Measurements from ENCODE around the gene SMG5.

The SMG5 gene

DNA sequence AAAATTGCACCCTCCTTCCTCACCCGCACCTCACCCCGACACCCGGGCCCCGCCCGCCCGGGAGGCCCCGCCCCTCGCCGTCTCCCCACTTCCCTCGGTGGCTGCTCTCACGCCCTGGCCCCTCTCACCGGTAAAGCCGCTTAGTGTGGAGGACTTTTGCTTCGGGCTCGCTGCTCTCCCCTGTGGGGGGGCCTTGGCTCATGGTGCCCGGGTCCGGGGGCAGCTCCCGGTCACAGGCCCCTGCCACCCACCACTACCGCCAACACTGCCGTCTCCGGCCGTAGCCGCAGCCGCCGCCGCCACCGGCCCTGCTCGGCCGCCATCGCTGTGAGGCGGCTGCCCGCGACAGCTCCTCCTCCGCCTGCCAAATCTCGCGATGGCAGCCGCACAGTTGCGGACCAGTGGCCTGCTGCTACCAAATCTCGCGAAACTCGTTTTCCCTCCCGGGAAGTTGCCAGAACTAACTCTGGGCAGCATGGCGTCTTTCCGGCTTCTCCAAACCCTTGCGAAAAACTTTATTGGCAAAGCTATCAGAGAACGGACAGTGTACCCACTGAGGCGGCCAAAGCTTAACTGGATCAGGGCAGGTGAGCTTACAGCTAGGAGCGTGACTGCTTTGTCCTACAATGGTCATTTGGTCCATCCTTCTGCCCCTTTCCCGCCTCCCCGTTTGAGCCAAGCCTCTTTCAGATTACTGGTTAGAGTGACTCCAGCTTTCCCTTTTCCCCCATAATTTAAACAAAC is at the start of gene SMG5 (continued):
- TF ChIP-seq ZNF274 (IDR thresholded peaks at IDR 0.05; ENCODE audit: low read length) (no peak), ZNF274 (tag by site-specific recombination; IDR thresholded peaks at IDR 0.05; ENCODE audit: borderline replicate concordance) (no peak), ZNF549 (tag by site-specific recombination; IDR thresholded peaks at IDR 0.05) (no peak), ZNF747 (tag by site-specific recombination; IDR thresholded peaks at IDR 0.05) (no peak), SCRT1 (tag by site-specific recombination; IDR thresholded peaks at IDR 0.05; ENCODE audit: borderline replicate concordance) (no peak), ZNF37A (tag by site-specific recombination; IDR thresholded peaks at IDR 0.05) (no peak), ZNF391 (tag by site-specific recombination; IDR thresholded peaks at IDR 0.05; ENCODE audit: borderline replicate concordance, low read depth) (0 out of 2 replicates have a peak, but pooled peaks have one; percentile 70), ZNF366 (tag by site-specific recombination; conservative IDR thresholded peaks at IDR 0.05) (no peak; the same call in 1 of the 2 replicates), PRDM1 (tag by site-specific recombination; IDR thresholded peaks at IDR 0.05) (peak; percentile 95), ZNF596 (tag by site-specific recombination; IDR thresholded peaks at IDR 0.05) (no peak), ZNF791 (tag by site-specific recombination; IDR thresholded peaks at IDR 0.05) (no peak), ZNF624 (tag by site-specific recombination; IDR thresholded peaks at IDR 0.05) (no peak), ZNF555 (tag by site-specific recombination; conservative IDR thresholded peaks at IDR 0.05) (no peak), ZNF350 (tag by site-specific recombination; IDR thresholded peaks at IDR 0.05) (no peak), MZF1 (tag by site-specific recombination; IDR thresholded peaks at IDR 0.05; ENCODE audit: borderline replicate concordance) (no peak), ZSCAN16 (tag by site-specific recombination; IDR thresholded peaks at IDR 0.05) (no peak; the same call in 1 of the 2 replicates), ZNF521 (tag by site-specific recombination; IDR thresholded peaks at IDR 0.05) (no peak), TRIM28 (IDR thresholded peaks at IDR 0.05; ENCODE audit: borderline replicate concordance, low read length) (peak; percentile 71), ZXDB (tag by site-specific recombination; IDR thresholded peaks at IDR 0.05) (peak; percentile 99), ZNF473 (tag by site-specific recombination; IDR thresholded peaks at IDR 0.05) (no peak), ZNF311 (tag by site-specific recombination; IDR thresholded peaks at IDR 0.05; ENCODE audit: borderline replicate concordance) (no peak), ZNF112 (tag by site-specific recombination; IDR thresholded peaks at IDR 0.05) (no peak), ZNF416 (tag by site-specific recombination; IDR thresholded peaks at IDR 0.05) (no peak), RBAK (tag by site-specific recombination; IDR thresholded peaks at IDR 0.05) (no peak), ZNF660 (tag by site-specific recombination; IDR thresholded peaks at IDR 0.05) (peak; percentile 98), ZNF629 (tag by site-specific recombination; IDR thresholded peaks at IDR 0.05) (peak; percentile 93), ZNF146 (tag by site-specific recombination; IDR thresholded peaks at IDR 0.05) (peak; percentile 33; the same call in 1 of the 2 replicates)
- TF ChIP-seq, protein P1, sequence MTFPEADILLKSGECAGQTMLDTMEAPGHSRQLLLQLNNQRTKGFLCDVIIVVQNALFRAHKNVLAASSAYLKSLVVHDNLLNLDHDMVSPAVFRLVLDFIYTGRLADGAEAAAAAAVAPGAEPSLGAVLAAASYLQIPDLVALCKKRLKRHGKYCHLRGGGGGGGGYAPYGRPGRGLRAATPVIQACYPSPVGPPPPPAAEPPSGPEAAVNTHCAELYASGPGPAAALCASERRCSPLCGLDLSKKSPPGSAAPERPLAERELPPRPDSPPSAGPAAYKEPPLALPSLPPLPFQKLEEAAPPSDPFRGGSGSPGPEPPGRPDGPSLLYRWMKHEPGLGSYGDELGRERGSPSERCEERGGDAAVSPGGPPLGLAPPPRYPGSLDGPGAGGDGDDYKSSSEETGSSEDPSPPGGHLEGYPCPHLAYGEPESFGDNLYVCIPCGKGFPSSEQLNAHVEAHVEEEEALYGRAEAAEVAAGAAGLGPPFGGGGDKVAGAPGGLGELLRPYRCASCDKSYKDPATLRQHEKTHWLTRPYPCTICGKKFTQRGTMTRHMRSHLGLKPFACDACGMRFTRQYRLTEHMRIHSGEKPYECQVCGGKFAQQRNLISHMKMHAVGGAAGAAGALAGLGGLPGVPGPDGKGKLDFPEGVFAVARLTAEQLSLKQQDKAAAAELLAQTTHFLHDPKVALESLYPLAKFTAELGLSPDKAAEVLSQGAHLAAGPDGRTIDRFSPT (tag by site-specific recombination; IDR thresholded peaks at IDR 0.05): 0 out of 2 replicates have a peak, but pooled peaks have one; percentile 34
- TF ChIP-seq, protein P2, sequence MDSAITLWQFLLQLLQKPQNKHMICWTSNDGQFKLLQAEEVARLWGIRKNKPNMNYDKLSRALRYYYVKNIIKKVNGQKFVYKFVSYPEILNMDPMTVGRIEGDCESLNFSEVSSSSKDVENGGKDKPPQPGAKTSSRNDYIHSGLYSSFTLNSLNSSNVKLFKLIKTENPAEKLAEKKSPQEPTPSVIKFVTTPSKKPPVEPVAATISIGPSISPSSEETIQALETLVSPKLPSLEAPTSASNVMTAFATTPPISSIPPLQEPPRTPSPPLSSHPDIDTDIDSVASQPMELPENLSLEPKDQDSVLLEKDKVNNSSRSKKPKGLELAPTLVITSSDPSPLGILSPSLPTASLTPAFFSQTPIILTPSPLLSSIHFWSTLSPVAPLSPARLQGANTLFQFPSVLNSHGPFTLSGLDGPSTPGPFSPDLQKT (IDR thresholded peaks at IDR 0.05; ENCODE audit: borderline replicate concordance, low read depth, low read length): peak; percentile 64; the same call in 1 of the 2 replicates
- TF ChIP-seq, protein P3, sequence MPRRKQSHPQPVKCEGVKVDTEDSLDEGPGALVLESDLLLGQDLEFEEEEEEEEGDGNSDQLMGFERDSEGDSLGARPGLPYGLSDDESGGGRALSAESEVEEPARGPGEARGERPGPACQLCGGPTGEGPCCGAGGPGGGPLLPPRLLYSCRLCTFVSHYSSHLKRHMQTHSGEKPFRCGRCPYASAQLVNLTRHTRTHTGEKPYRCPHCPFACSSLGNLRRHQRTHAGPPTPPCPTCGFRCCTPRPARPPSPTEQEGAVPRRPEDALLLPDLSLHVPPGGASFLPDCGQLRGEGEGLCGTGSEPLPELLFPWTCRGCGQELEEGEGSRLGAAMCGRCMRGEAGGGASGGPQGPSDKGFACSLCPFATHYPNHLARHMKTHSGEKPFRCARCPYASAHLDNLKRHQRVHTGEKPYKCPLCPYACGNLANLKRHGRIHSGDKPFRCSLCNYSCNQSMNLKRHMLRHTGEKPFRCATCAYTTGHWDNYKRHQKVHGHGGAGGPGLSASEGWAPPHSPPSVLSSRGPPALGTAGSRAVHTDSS (tag by site-specific recombination; IDR thresholded peaks at IDR 0.05): peak; percentile 46; the same call in 1 of the 2 replicates
- TF ChIP-seq, protein P4, sequence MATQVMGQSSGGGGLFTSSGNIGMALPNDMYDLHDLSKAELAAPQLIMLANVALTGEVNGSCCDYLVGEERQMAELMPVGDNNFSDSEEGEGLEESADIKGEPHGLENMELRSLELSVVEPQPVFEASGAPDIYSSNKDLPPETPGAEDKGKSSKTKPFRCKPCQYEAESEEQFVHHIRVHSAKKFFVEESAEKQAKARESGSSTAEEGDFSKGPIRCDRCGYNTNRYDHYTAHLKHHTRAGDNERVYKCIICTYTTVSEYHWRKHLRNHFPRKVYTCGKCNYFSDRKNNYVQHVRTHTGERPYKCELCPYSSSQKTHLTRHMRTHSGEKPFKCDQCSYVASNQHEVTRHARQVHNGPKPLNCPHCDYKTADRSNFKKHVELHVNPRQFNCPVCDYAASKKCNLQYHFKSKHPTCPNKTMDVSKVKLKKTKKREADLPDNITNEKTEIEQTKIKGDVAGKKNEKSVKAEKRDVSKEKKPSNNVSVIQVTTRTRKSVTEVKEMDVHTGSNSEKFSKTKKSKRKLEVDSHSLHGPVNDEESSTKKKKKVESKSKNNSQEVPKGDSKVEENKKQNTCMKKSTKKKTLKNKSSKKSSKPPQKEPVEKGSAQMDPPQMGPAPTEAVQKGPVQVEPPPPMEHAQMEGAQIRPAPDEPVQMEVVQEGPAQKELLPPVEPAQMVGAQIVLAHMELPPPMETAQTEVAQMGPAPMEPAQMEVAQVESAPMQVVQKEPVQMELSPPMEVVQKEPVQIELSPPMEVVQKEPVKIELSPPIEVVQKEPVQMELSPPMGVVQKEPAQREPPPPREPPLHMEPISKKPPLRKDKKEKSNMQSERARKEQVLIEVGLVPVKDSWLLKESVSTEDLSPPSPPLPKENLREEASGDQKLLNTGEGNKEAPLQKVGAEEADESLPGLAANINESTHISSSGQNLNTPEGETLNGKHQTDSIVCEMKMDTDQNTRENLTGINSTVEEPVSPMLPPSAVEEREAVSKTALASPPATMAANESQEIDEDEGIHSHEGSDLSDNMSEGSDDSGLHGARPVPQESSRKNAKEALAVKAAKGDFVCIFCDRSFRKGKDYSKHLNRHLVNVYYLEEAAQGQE (tag by site-specific recombination; IDR thresholded peaks at IDR 0.05): peak; percentile 38; the same call in 1 of the 2 replicates

All from HEK293 (cell line).